H9 (cell line): ENCODE data around the gene PTN. TPM values are rescaled to one million over a fixed set of nuclear protein-coding genes. Genes with fewer than 3 reads are reported as not detected.

Experiments used
- DNase-seq: peaks from one replicate; pipeline ENCODE4 v3.0.0-alpha.2; 2017
- H2AFZ ChIP-seq: one replicate; pipeline ENCODE4 v1.6.1; 2013; ENCODE audit warnings: mild to moderate bottlenecking, low read length, control low read depth, moderate library complexity
- H2AK5ac ChIP-seq: 2 replicates; pipeline ENCODE4 v1.6.1; 2013; ENCODE audit warnings: low read length, control low read depth, mixed read lengths; ENCODE audit not compliant: insufficient read length
- H2BK120ac ChIP-seq: one replicate; pipeline ENCODE4 v1.6.1; 2013; ENCODE audit warnings: low read depth, mild to moderate bottlenecking, low read length, control low read depth, inconsistent platforms; ENCODE audit not compliant: poor library complexity, severe bottlenecking
- H2BK12ac ChIP-seq: 2 replicates; pipeline ENCODE4 v1.6.1; 2013; ENCODE audit warnings: low read length, control low read depth, mixed read lengths, low read depth; ENCODE audit not compliant: insufficient read length
- H2BK15ac ChIP-seq: 2 replicates; pipeline ENCODE4 v1.6.1; 2013; ENCODE audit warnings: low read depth, low read length, control low read depth
- H2BK20ac ChIP-seq: one replicate; pipeline ENCODE4 v1.6.1; 2013; ENCODE audit warnings: low read depth, mild to moderate bottlenecking, low read length, control low read depth, inconsistent platforms; ENCODE audit not compliant: poor library complexity, severe bottlenecking
- H2BK5ac ChIP-seq: 2 replicates; pipeline ENCODE4 v1.6.1; 2013; ENCODE audit warnings: low read length, control low read depth, mixed read lengths; ENCODE audit not compliant: insufficient read length
- H3K14ac ChIP-seq: 2 replicates; pipeline ENCODE4 v1.6.1; 2013; ENCODE audit warnings: low read length, control low read depth; ENCODE audit not compliant: insufficient read depth
- H3K18ac ChIP-seq: 2 replicates; pipeline ENCODE4 v1.6.1; 2013; ENCODE audit warnings: low read depth, mild to moderate bottlenecking, mixed read lengths, low read length, control low read depth; ENCODE audit not compliant: insufficient read length
- H3K23ac ChIP-seq: 2 replicates; pipeline ENCODE4 v1.6.1; 2013; ENCODE audit warnings: low read length, control low read depth, mixed read lengths, low read depth; ENCODE audit not compliant: insufficient read length
- H3K23me2 ChIP-seq: 2 replicates; pipeline ENCODE4 v1.6.1; 2013; ENCODE audit warnings: low read depth, mild to moderate bottlenecking, mixed read lengths, low read length, control low read depth; ENCODE audit not compliant: insufficient read length, poor library complexity, severe bottlenecking
- H3K27ac ChIP-seq: 2 replicates; pipeline ENCODE4 v1.5.1; 2013; ENCODE audit warnings: low read length, control low read depth, mixed read lengths, low read depth; ENCODE audit not compliant: insufficient read length
- H3K27me3 ChIP-seq: 2 replicates; pipeline ENCODE4 v1.6.1; 2013; ENCODE audit warnings: low read length, control low read depth, inconsistent platforms; ENCODE audit not compliant: insufficient read depth
- H3K4ac ChIP-seq: 2 replicates; pipeline ENCODE4 v1.6.1; 2013; ENCODE audit warnings: low read depth, mild to moderate bottlenecking, control low read depth, inconsistent platforms, low read length, moderate library complexity
- H3K4me1 ChIP-seq: 2 replicates; pipeline ENCODE4 v1.6.1; 2013; ENCODE audit warnings: low read length, control low read depth, inconsistent platforms; ENCODE audit not compliant: insufficient read depth
- H3K4me2 ChIP-seq: 2 replicates; pipeline ENCODE4 v1.6.1; 2013; ENCODE audit warnings: low read length, control low read depth, mixed read lengths; ENCODE audit not compliant: insufficient read length, insufficient read depth
- H3K56ac ChIP-seq: 2 replicates; pipeline ENCODE4 v1.6.1; 2013; ENCODE audit warnings: low read depth, mild to moderate bottlenecking, mixed read lengths, low read length, control low read depth; ENCODE audit not compliant: insufficient read length
- H3K79me1 ChIP-seq: 2 replicates; pipeline ENCODE4 v1.6.1; 2013; ENCODE audit warnings: low read depth, mild to moderate bottlenecking, moderate library complexity, low read length, control low read depth, inconsistent platforms; ENCODE audit not compliant: insufficient read depth, poor library complexity, severe bottlenecking
- H3K79me2 ChIP-seq: 2 replicates; pipeline ENCODE4 v1.6.1; 2013; ENCODE audit warnings: low read length, control low read depth, inconsistent platforms; ENCODE audit not compliant: insufficient read depth
- H3K9ac ChIP-seq: 2 replicates; pipeline ENCODE4 v1.6.1; 2013; ENCODE audit warnings: low read length, control low read depth, mixed read lengths; ENCODE audit not compliant: insufficient read length; ENCODE audit errors: extremely low read depth
- H3K9me3 ChIP-seq: one replicate; pipeline ENCODE4 v1.6.1; 2013; ENCODE audit warnings: low read depth, low read length, inconsistent platforms; ENCODE audit not compliant: control insufficient read depth
- H3T11ph ChIP-seq: one replicate; pipeline ENCODE4 v1.6.1; 2013; ENCODE audit warnings: mild to moderate bottlenecking, low read length, control low read depth, inconsistent platforms
- H4K20me1 ChIP-seq: one replicate; pipeline ENCODE4 v1.6.1; 2013; ENCODE audit not compliant: control insufficient read depth, insufficient read length, insufficient read depth
- H4K5ac ChIP-seq: 2 replicates; pipeline ENCODE4 v1.6.1; 2013; ENCODE audit warnings: low read depth, mild to moderate bottlenecking, mixed read lengths, low read length, control low read depth; ENCODE audit not compliant: insufficient read length
- H4K8ac ChIP-seq: replicated peaks from 2 replicates; pipeline ENCODE4 v1.6.1; 2013; ENCODE audit warnings: low read length, control low read depth, mixed read lengths, low read depth; ENCODE audit not compliant: insufficient read length
- H4K91ac ChIP-seq: 2 replicates; pipeline ENCODE4 v1.6.1; 2013; ENCODE audit warnings: low read depth, mild to moderate bottlenecking, moderate library complexity, mixed read lengths, low read length, control low read depth; ENCODE audit not compliant: insufficient read length
- H3K27ac Mint-ChIP-seq, 3 experiments: 2 replicates in 2 of 3; 3 replicates in 1 of 3; pipeline ENCODE4 v1.8.0; 2020 to 2021; ENCODE audit warnings: mixed read lengths in 3 of 3, mild to moderate bottlenecking in 1 of 3, moderate library complexity in 1 of 3
- H3K27me3 Mint-ChIP-seq: 2 replicates; pipeline ENCODE4 v1.8.0; 2021; ENCODE audit warnings: low read depth, mild to moderate bottlenecking, moderate library complexity, mixed read lengths
- H3K36me3 Mint-ChIP-seq, 3 experiments: 2 replicates in 2 of 3; 3 replicates in 1 of 3; pipeline ENCODE4 v1.8.0; 2020 to 2021; ENCODE audit warnings: low read depth in 3 of 3, mixed read lengths in 3 of 3; ENCODE audit not compliant: insufficient read depth in 1 of 3
- H3K4me1 Mint-ChIP-seq, 2 experiments: 2 replicates each; pipeline ENCODE4 v1.8.0; 2020; ENCODE audit warnings: mixed read lengths in 2 of 2
- H3K4me3 Mint-ChIP-seq, 2 experiments: 2 replicates in 1 of 2; 3 replicates in 1 of 2; pipeline ENCODE4 v1.8.0; 2020 to 2021; ENCODE audit warnings: mild to moderate bottlenecking in 2 of 2, mixed read lengths in 2 of 2, moderate library complexity in 1 of 2
- H3K9me3 Mint-ChIP-seq, 2 experiments: 2 replicates in 1 of 2; 3 replicates in 1 of 2; pipeline ENCODE4 v1.8.0; 2020; ENCODE audit warnings: mild to moderate bottlenecking in 2 of 2, mixed read lengths in 2 of 2, moderate library complexity in 1 of 2
- WGBS: extraction: QIAGEN DNeasy Blood & Tissue Kit; methylation state at CpG from one replicate; pipeline ENCODE4 v1.1.7; 2013; ENCODE audit warnings: missing lambda C conversion rate, low lambda C conversion rate, mixed read lengths; ENCODE audit not compliant: insufficient read length; ENCODE audit errors: extremely low coverage; 5-methylcytosine and 5-hydroxymethylcytosine counted together
- total RNA-seq: library from RNA; stranded (reverse); gene quantifications from 2 replicates; pipeline ENCODE4 v1.2.1, GENCODE V29; 2021
- TF ChIP-seq, protein P1 (sequence below): fragments of 200-600 bp; sonication (generic); conservative IDR thresholded peaks from 3 replicates; pipeline ENCODE4 v1.8.0; 2021; ENCODE audit warnings: antibody characterized with exemption, mild to moderate bottlenecking

Gene PTN
- total RNA-seq, 1 experiment from 2014 or later = 16.5 TPM

DNA sequence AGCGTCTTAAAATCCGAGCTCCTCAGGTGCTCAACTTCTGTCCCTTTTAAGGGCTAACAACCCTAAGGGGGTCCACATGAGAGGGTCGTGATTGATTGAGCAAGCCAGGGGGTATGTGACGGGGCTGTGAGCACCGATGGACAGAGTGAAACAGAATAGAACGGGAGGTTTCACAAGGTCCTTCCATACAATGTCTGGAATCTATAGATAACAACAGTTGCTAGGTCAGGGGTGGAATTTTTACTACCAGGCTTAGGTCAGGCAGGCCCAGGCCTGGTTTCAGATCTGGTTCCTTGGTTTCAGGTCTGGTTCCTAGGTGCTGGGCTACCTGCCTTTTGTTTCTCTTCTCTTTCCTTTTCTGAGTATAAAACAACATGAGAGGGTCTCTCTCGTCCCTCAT lies 80.9 kb downstream of the PTN start:
- WGBS = no CpG with 5 or more reads among the region's 7 CpGs
- no peak overlapping the region for H4K8ac ChIP-seq
- no peak overlapping the region for H2BK5ac ChIP-seq
- H2BK12ac ChIP-seq = no peak overlapping the region
- no peak overlapping the region for H4K91ac ChIP-seq
- Mint-ChIP-seq H3K36me3 (peaks cover 6 to 18% (median 8%) of the 10 kb centered on the region in 3 experiments), H3K27me3 (no peaks in the 10 kb centered on the region), H3K27ac (peak overlapping the region in 1 of 3 experiments; percentile 53; a peak in 1 of 7 replicates), H3K9me3 (peaks cover 5 to 9% of the 10 kb centered on the region in 2 experiments; a peak in 4 of 5 replicates), H3K4me3 (no peak overlapping the region), H3K4me1 (peaks cover 44 to 49% of the 10 kb centered on the region in 2 experiments)
- H3K4me1 ChIP-seq = peaks cover 4% of the 10 kb centered on the region; the same call in 1 of the 2 replicates
- no peak overlapping the region for H2AK5ac ChIP-seq
- H3K56ac ChIP-seq = no peak overlapping the region
- no peaks in the 10 kb centered on the region for H3K79me1 ChIP-seq
- H2BK20ac ChIP-seq = no peak overlapping the region
- no peak overlapping the region for H2BK120ac ChIP-seq
- H3K23ac ChIP-seq = no peak overlapping the region
- no peak overlapping the region for H3K18ac ChIP-seq
- no peak overlapping the region for H3K4me2 ChIP-seq
- no peak overlapping the region for H2AFZ ChIP-seq
- H3T11ph ChIP-seq = no peak overlapping the region
- no peak overlapping the region for H3K27ac ChIP-seq
- H3K79me2 ChIP-seq = no peaks in the 10 kb centered on the region
- DNase-seq = no peak
- H3K14ac ChIP-seq = no peak overlapping the region
- no peaks in the 10 kb centered on the region for H3K27me3 ChIP-seq
- no peaks in the 10 kb centered on the region for H4K20me1 ChIP-seq
- H3K4ac ChIP-seq = no peak overlapping the region
- no peaks in the 10 kb centered on the region for H3K9me3 ChIP-seq
- TF ChIP-seq, protein P1, sequence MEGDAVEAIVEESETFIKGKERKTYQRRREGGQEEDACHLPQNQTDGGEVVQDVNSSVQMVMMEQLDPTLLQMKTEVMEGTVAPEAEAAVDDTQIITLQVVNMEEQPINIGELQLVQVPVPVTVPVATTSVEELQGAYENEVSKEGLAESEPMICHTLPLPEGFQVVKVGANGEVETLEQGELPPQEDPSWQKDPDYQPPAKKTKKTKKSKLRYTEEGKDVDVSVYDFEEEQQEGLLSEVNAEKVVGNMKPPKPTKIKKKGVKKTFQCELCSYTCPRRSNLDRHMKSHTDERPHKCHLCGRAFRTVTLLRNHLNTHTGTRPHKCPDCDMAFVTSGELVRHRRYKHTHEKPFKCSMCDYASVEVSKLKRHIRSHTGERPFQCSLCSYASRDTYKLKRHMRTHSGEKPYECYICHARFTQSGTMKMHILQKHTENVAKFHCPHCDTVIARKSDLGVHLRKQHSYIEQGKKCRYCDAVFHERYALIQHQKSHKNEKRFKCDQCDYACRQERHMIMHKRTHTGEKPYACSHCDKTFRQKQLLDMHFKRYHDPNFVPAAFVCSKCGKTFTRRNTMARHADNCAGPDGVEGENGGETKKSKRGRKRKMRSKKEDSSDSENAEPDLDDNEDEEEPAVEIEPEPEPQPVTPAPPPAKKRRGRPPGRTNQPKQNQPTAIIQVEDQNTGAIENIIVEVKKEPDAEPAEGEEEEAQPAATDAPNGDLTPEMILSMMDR = no peak
- H2BK15ac ChIP-seq = no peak overlapping the region
- no peak overlapping the region for H3K9ac ChIP-seq
- H3K23me2 ChIP-seq = no peaks in the 10 kb centered on the region
- no peak overlapping the region for H4K5ac ChIP-seq
